ENCODE results near the gene PAGR1. TPM values are rescaled to one million over a fixed set of nuclear protein-coding genes. Genes with fewer than 3 reads are reported as not detected.
A peak's percentile ranks its signal among the peaks of the same experiment; 100 is the strongest.
"Not testable (repeated sequence)": the region's sequence is repeated elsewhere in the genome, so short reads cannot be mapped to it uniquely, and the experiment has no call there.

PAGR1 gene
- total and polyA plus RNA-seq, 9 of the 15 experiments (the other 6 are each of a cell fraction or from before 2014, with no cell fraction given): 1.4 to 58.2 (median 16.8) TPM

DNA sequence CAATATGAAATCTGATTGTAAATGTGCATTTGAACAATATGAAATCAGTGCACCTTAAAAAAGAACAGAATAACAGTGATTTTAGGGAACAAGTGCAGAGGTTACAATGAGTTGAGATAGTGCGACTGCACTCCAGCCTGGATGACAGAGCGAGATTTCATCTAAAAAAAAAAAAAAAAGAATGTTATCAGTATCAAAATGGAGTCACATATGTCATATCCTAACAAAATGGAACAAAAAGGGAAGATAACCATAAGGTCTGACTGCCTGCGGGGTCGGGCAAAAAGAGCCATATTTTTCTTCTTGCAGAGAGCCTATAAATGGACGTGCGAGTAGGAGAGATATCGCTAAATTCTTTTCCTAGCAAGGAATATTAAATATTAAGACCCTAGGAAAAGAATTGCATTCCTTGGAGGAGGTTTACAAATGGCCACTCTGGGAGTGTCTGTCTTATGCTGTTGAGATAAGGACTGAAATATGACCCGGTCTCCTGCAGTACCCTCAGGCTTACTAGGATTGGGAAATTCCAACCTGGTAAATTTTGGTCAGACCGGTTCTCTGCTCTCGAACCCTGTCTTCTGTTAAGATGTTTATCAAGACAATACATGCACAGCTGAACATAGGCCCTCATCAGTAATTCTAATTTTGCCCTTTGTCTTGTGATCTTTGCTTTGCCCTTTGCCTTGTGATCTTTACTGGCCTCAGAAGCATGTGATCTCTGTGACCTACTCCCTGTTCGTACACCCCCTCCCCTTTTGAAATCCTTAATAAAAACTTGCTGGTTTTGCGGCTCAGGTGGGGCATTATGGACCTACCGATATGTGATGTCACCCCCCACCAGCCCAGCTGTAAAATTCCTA, 32.6 kb upstream of the PAGR1 start (continued):
- TF ChIP-seq, protein P1, sequence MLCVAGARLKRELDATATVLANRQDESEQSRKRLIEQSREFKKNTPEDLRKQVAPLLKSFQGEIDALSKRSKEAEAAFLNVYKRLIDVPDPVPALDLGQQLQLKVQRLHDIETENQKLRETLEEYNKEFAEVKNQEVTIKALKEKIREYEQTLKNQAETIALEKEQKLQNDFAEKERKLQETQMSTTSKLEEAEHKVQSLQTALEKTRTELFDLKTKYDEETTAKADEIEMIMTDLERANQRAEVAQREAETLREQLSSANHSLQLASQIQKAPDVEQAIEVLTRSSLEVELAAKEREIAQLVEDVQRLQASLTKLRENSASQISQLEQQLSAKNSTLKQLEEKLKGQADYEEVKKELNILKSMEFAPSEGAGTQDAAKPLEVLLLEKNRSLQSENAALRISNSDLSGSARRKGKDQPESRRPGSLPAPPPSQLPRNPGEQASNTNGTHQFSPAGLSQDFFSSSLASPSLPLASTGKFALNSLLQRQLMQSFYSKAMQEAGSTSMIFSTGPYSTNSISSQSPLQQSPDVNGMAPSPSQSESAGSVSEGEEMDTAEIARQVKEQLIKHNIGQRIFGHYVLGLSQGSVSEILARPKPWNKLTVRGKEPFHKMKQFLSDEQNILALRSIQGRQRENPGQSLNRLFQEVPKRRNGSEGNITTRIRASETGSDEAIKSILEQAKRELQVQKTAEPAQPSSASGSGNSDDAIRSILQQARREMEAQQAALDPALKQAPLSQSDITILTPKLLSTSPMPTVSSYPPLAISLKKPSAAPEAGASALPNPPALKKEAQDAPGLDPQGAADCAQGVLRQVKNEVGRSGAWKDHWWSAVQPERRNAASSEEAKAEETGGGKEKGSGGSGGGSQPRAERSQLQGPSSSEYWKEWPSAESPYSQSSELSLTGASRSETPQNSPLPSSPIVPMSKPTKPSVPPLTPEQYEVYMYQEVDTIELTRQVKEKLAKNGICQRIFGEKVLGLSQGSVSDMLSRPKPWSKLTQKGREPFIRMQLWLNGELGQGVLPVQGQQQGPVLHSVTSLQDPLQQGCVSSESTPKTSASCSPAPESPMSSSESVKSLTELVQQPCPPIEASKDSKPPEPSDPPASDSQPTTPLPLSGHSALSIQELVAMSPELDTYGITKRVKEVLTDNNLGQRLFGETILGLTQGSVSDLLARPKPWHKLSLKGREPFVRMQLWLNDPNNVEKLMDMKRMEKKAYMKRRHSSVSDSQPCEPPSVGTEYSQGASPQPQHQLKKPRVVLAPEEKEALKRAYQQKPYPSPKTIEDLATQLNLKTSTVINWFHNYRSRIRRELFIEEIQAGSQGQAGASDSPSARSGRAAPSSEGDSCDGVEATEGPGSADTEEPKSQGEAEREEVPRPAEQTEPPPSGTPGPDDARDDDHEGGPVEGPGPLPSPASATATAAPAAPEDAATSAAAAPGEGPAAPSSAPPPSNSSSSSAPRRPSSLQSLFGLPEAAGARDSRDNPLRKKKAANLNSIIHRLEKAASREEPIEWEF (CRISPR knock-in tag; IDR thresholded peaks at IDR 0.05): peak; percentile 87
- TF ChIP-seq GATA2 (CRISPR knock-in tag; IDR thresholded peaks at IDR 0.05) (peak; percentile 11; the same call in 1 of the 2 replicates), PYGO2 (tag; IDR thresholded peaks at IDR 0.05) (peak; percentile 97), TCFL5 (CRISPR knock-in tag; conservative IDR thresholded peaks at IDR 0.05) (peak; percentile 83), SMAD4 (CRISPR knock-in tag; conservative IDR thresholded peaks at IDR 0.05) (peak; percentile 85), ZNF644 (tag; IDR thresholded peaks at IDR 0.05; ENCODE audit: low read depth) (peak; percentile 99), HDAC1 (IDR thresholded peaks at IDR 0.05) (peak in 1 of 2 experiments; percentile 71; a peak in 2 of 4 replicates), ZKSCAN3 (CRISPR knock-in tag; IDR thresholded peaks at IDR 0.05) (peak; percentile 33; the same call in 1 of the 2 replicates)
- TF ChIP-seq, protein P2, sequence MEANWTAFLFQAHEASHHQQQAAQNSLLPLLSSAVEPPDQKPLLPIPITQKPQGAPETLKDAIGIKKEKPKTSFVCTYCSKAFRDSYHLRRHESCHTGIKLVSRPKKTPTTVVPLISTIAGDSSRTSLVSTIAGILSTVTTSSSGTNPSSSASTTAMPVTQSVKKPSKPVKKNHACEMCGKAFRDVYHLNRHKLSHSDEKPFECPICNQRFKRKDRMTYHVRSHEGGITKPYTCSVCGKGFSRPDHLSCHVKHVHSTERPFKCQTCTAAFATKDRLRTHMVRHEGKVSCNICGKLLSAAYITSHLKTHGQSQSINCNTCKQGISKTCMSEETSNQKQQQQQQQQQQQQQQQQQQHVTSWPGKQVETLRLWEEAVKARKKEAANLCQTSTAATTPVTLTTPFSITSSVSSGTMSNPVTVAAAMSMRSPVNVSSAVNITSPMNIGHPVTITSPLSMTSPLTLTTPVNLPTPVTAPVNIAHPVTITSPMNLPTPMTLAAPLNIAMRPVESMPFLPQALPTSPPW (CRISPR knock-in tag; IDR thresholded peaks at IDR 0.05): peak; percentile 58; the same call in 1 of the 2 replicates
- TF ChIP-seq, protein P3, sequence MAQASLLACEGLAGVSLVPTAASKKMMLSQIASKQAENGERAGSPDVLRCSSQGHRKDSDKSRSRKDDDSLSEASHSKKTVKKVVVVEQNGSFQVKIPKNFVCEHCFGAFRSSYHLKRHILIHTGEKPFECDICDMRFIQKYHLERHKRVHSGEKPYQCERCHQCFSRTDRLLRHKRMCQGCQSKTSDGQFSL (CRISPR knock-in tag; IDR thresholded peaks at IDR 0.05): not testable (repeated sequence)
- TF ChIP-seq, protein P3 (tag; IDR thresholded peaks at IDR 0.05): peak in 1 of 2 experiments; percentile 92; a peak in 2 of 4 replicates
- TF ChIP-seq, protein P4, sequence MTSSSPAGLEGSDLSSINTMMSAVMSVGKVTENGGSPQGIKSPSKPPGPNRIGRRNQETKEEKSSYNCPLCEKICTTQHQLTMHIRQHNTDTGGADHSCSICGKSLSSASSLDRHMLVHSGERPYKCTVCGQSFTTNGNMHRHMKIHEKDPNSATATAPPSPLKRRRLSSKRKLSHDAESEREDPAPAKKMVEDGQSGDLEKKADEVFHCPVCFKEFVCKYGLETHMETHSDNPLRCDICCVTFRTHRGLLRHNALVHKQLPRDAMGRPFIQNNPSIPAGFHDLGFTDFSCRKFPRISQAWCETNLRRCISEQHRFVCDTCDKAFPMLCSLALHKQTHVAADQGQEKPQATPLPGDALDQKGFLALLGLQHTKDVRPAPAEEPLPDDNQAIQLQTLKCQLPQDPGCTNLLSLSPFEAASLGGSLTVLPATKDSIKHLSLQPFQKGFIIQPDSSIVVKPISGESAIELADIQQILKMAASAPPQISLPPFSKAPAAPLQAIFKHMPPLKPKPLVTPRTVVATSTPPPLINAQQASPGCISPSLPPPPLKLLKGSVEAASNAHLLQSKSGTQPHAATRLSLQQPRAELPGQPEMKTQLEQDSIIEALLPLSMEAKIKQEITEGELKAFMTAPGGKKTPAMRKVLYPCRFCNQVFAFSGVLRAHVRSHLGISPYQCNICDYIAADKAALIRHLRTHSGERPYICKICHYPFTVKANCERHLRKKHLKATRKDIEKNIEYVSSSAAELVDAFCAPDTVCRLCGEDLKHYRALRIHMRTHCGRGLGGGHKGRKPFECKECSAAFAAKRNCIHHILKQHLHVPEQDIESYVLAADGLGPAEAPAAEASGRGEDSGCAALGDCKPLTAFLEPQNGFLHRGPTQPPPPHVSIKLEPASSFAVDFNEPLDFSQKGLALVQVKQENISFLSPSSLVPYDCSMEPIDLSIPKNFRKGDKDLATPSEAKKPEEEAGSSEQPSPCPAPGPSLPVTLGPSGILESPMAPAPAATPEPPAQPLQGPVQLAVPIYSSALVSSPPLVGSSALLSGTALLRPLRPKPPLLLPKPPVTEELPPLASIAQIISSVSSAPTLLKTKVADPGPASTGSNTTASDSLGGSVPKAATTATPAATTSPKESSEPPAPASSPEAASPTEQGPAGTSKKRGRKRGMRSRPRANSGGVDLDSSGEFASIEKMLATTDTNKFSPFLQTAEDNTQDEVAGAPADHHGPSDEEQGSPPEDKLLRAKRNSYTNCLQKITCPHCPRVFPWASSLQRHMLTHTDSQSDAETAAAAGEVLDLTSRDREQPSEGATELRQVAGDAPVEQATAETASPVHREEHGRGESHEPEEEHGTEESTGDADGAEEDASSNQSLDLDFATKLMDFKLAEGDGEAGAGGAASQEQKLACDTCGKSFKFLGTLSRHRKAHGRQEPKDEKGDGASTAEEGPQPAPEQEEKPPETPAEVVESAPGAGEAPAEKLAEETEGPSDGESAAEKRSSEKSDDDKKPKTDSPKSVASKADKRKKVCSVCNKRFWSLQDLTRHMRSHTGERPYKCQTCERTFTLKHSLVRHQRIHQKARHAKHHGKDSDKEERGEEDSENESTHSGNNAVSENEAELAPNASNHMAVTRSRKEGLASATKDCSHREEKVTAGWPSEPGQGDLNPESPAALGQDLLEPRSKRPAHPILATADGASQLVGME (CRISPR knock-in tag; IDR thresholded peaks at IDR 0.05): peak; percentile 42; the same call in 1 of the 2 replicates

Measured in K562 (cell line).